Lung microvascular endothelial cell (primary cell): ENCODE results near the gene FLAD1. TPM values are rescaled to one million over a fixed set of nuclear protein-coding genes. Genes with fewer than 3 reads are reported as not detected.

Experiments
- DNase-seq, 2 donors: peaks; one replicate each; pipeline versions ENCODE4 v3.0.0 to v3.0.0-alpha.2; 2010; ENCODE audit warnings: low read depth in 2 of 2
- total RNA-seq: library from RNA; depleted of rRNA; stranded (reverse); fragments of >200 nt; gene quantifications from 2 replicates; pipeline ENCODE4 v1.2.1, GENCODE V29; 2014

The FLAD1 gene
- total RNA-seq, 1 donor from 2014 or later = 24.2 TPM

GRCh38 chr1:154951901-154952657 is 31.1 kb upstream of the FLAD1 start:
- DNase-seq = no peak

- DNase-seq = no peak
These were observed 30.5 kb upstream of the FLAD1 start for GRCh38 chr1:154952664-154953063.

DNA sequence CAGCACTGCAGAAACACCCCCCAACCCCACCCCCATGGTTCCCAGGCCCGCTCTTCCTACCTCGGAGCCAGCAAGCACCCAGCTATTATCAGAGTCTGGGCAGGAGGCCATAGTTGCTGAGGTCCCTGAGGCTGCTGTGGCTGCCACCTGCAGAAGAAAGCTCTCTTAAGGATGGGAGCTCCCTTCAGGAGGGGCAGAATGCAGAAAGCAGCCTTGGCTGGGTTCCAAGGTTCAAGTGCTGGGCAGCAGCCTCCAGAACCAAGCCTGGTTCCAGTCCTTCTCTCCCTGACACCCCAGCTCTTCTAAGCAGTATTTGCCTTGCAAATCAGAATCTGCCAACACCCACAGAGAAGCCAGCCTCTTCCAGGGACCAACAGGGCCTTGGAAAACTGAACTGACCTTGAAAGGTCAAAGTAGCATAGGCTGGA is 29.5 kb upstream of the FLAD1 start:
- no peak for DNase-seq

- DNase-seq = no peak
These were observed 28.6 kb upstream of the FLAD1 start for GRCh38 chr1:154954541-154954940.

GRCh38 chr1:154955039-154955717 is 28.0 kb upstream of the FLAD1 start:
- DNase-seq = peak; percentile 92 to 93

- peak; percentile 91 to 93 for DNase-seq
These were observed 27.2 kb upstream of the FLAD1 start, which contains the start of gene PBXIP1 for GRCh38 chr1:154955718-154956543. PBXIP1 (minus strand) TSS chr1:154956099; CDS start chr1:154953721, 2,378 bp downstream.

GRCh38 chr1:154956544-154956941 is 26.6 kb upstream of the FLAD1 start:
- peak; percentile 14 to 16 for DNase-seq

DNA sequence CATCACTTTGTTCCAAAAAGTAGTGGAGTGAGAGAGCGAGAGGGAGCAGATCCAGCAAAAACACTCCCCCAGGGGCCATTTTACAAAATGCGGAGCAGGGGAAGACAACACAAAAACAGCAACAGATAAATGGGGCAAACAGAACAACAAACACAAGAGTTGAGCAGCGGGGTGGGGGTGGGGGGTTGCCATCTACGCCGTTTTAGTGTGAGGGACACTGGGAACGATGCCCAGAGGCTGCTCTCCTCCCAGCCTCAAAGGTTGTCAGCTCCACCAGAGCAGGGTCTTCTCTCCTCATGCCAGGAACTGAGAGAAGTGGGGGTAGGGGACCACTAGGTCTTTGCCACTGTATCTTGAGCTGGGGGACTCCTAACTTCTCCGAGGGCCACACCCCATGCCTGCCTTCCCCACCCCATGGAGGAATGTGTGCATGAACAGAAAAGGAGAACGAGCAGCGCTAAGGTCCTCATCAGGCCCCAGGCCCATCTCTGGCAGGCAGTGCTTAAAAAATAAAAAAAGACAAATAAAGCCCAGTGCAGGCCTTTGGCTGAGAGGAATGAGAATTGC is 26.0 kb upstream of the FLAD1 start:
- no peak for DNase-seq

DNA sequence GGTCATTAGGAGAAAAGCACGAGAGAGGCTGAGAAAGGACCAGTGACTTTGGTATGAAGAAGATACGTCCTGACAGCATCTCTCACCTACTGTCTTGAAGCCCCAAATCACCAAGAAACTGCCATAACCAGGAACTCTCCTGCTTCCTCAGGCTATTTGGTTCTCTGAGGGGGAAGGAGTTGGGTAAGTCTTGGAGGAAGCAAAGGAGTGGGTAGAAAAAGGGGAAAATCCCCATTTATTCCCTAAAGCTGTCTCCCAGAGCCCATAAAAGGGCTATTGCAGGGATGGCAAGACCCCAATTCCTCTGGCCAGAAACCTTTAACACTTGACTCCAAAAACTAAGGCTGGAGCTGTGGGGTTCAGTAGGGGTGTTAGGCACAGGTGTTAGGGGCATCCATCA is 25.1 kb upstream of the FLAD1 start:
- no peak for DNase-seq

DNA sequence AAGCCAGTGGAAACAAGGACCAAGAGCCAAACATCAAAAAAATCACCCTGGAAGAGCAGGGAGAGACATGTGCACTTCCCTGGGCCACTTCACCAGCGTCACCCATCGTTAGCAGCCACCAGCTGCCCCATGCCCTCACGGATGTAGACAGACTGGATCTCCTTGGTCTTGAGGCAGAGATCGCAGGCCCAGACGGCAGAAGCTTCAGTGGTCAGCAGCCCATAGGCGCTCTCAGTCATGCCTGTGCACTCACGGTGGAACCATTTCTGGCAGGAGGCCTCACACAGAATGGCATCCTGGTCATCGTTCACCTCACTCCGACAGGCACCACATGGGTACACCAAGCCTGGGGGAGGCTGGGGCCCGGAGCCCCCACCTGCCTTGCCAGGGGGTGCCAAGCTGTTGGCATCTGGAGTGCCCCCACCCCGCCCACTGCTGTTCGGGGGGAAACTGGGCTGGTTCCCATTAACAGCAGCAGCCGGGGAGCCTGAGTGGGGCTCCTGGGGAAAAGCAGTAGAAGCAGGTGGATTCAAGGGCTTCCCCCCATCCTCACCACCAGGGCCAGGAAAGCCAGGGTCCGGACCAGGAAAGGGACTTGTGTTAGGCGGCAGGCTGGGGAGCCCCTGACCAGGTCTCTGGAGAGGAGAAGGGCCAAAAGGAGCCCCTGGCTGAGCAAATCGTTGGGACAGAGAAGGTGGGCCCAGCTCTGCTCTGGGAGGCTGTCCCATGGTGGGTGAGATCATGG is 24.3 kb upstream of the FLAD1 start:
- no peak for DNase-seq

- no peak for DNase-seq
These were observed 23.7 kb upstream of the FLAD1 start for GRCh38 chr1:154959426-154959780.

GRCh38 chr1:154960446-154961136 is 22.6 kb upstream of the FLAD1 start:
- peak; percentile 15 to 30 for DNase-seq

- DNase-seq = peak; percentile 79 to 85
These were observed 21.7 kb upstream of the FLAD1 start, which contains the start of gene PYGO2 for GRCh38 chr1:154961207-154962155. PYGO2 (minus strand) TSS chr1:154961782; CDS start chr1:154961576, 206 bp downstream.

DNA sequence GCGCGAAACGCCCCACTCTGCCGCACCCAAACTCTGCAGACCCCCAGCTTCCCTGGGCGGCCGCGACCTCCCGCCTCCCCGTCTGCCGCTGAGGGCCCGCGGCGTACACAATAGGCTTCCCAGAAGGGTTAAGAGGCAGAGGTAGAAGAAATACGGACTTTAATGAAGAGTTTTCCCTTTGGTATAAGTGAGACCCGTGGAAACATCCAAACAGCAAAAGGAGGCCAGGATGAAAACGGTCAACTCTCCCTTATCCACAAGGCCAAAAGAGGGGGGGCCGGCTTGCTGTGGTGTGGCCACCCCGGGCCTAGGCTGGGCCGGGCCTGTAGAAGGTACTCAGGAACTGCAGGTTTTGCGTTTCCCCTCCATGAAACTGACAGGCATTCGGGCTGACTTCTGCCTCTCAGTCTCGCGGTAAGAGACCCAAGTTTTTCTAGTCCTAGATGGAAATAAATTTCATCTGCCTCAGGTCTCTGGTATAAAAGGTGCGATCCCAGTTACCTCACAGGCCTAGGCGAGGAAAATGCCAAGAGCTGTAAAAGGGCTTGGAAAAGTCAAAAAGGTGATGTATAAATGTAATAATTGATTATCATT is 20.9 kb upstream of the FLAD1 start:
- DNase-seq = peak in 1 of 2 donors; percentile 45

- DNase-seq = no peak
These were observed 20.3 kb upstream of the FLAD1 start for GRCh38 chr1:154962795-154963330.

DNA sequence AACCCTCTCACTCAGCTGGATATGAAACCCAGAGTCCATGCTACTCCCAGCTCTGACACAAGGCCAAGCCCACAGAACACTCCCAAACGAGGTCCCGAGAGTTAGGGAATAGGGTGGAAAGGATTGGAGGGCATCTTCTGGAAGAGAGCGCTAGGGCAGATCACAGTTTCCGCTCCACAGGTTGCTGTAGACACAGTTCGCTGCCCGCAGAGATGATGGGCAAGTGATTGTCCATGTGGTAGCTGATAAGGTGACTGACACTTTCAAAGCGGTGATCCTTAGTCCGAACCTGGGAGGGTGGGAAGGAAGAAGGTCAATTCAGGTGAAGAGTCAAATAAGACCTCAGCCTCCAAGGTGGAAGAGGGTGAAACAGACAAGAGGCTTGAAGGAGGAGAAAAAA is 19.5 kb upstream of the FLAD1 start:
- no peak for DNase-seq

- no peak for DNase-seq
These were observed 18.8 kb upstream of the FLAD1 start for GRCh38 chr1:154964359-154964758.

- DNase-seq = no peak
These were observed 17.0 kb upstream of the FLAD1 start for GRCh38 chr1:154966111-154966510.
